Urothelium cell line (cell line): ENCODE results near the gene HARS2.
"Not testable (repeated sequence)": the region's sequence is repeated elsewhere in the genome, so short reads cannot be mapped to it uniquely, and the experiment has no call there.

Experiments used
- DNase-seq: peaks from one replicate; pipeline ENCODE4 v3.0.0; 2011; ENCODE audit warnings: low spot score, mixed read lengths
- FAIRE-seq: peaks from 2 replicates; lab custom pipeline; 2011; peaks lifted over from hg19 to GRCh38; lab: Jason Lieb, UNC

Gene HARS2

GRCh38 chr5:140696891-140697492, 5.7 kb downstream of the HARS2 start:
- DNase-seq (no peak), FAIRE-seq (no peak)

- DNase-seq = peak; percentile 90
- FAIRE-seq = no peak
Measured at GRCh38 chr5:140700177-140701144, 9.2 kb downstream of the HARS2 start, which contains the start of gene ZMAT2. Gene ZMAT2 (plus strand): TSS chr5:140700447. CDS start chr5:140700461, 14 bp downstream.

- FAIRE-seq (no peak), DNase-seq (no peak)
Measured at GRCh38 chr5:140707812-140708211, 16.6 kb downstream of the HARS2 start.

- FAIRE-seq, DNase-seq: not testable (repeated sequence)
Measured at GRCh38 chr5:140708787-140709186, 17.5 kb downstream of the HARS2 start.

GRCh38 chr5:140710899-140711552, 19.8 kb downstream of the HARS2 start:
- no peak for FAIRE-seq

GRCh38 chr5:140711794-140712193, 20.5 kb downstream of the HARS2 start:
- DNase-seq (no peak), FAIRE-seq (no peak)

More at GRCh38 chr5:140710899-140711552, 19.8 kb downstream of the HARS2 start:
- DNase-seq = peak; percentile 71

- no peak for FAIRE-seq
- no peak for DNase-seq
Measured at GRCh38 chr5:140713562-140714094, 22.4 kb downstream of the HARS2 start.

GRCh38 chr5:140716238-140716637, 25.0 kb downstream of the HARS2 start:
- DNase-seq, FAIRE-seq: not testable (repeated sequence)

- FAIRE-seq (no peak), DNase-seq (no peak)
Measured at GRCh38 chr5:140718266-140718592, 27.0 kb downstream of the HARS2 start.

- not testable (repeated sequence) for FAIRE-seq, DNase-seq
Measured at GRCh38 chr5:140720738-140721137, 29.5 kb downstream of the HARS2 start.

GRCh38 chr5:140721395-140721794, 30.1 kb downstream of the HARS2 start:
- not testable (repeated sequence) for FAIRE-seq, DNase-seq

GRCh38 chr5:140725799-140726471, 34.7 kb downstream of the HARS2 start:
- DNase-seq = peak; percentile 66
- no peak for FAIRE-seq

GRCh38 chr5:140733098-140733497, 41.8 kb downstream of the HARS2 start:
- FAIRE-seq (no peak), DNase-seq (no peak)

- DNase-seq (no peak), FAIRE-seq (no peak)
Measured at GRCh38 chr5:140734354-140734753, 43.1 kb downstream of the HARS2 start.

- FAIRE-seq (no peak), DNase-seq (no peak)
Measured at GRCh38 chr5:140737486-140737885, 46.2 kb downstream of the HARS2 start.

- DNase-seq (no peak), FAIRE-seq (no peak)
Measured at GRCh38 chr5:140741967-140742366, 50.7 kb downstream of the HARS2 start.
